Measurements from ENCODE around the gene OAS3. TPM values are rescaled to one million over a fixed set of nuclear protein-coding genes. Genes with fewer than 3 reads are reported as not detected.

The OAS3 gene
- total RNA-seq, 1 experiment from 2014 or later, result 25.5 TPM

GRCh38 chr12:112906712-112907414, 31.4 kb upstream of the OAS3 start, which contains the start of gene OAS1:
TSS of gene OAS1 (plus strand) at chr12:112906962. CDS start at chr12:112907040, 78 bp downstream.
- peak within 1 kb of the TSS; percentile 63 for H3K4me3 ChIP-seq (ENCODE audit: low read length)
- TSS peak; percentile 79 for BruUV-seq (replicated peaks)
- H3K9ac ChIP-seq (ENCODE audit: low read length), result peak within 1 kb of the TSS; percentile 41
- H3F3A ChIP-seq (ENCODE audit: low read length, unreplicated experiment), result no peaks in the 10 kb centered on the region
- peaks cover 49% of the 10 kb centered on the region for H3K4me1 ChIP-seq (ENCODE audit: insufficient read depth, low read length)
- DNase-seq (peak; percentile 70), ATAC-seq (peak; percentile 76)
- TF ChIP-seq EZH2 (IDR thresholded peaks at IDR 0.05; ENCODE audit: low read length, unreplicated experiment) (no peak), EZH2phosphoT487 (IDR thresholded peaks at IDR 0.05; ENCODE audit: borderline replicate concordance, low read length) (no peak), CTCF (conservative IDR thresholded peaks at IDR 0.05; ENCODE audit: low read depth, low read length) (no peak)
- H3K27ac ChIP-seq (ENCODE audit: low read length), result peak within 1 kb of the TSS; percentile 58
- no peaks in the 10 kb centered on the region for H3K36me3 ChIP-seq (ENCODE audit: low read depth, low read length)
- H4K20me1 ChIP-seq (ENCODE audit: low read length), result no peaks in the 10 kb centered on the region
- intact Hi-C loops (cut with micrococcal nuclease), result loop anchor here (1.0 kb wide), 1 partner anchor 31 kb away; the partner anchor contains the start of gene OAS3
- peak within 1 kb of the TSS; percentile 90 for H2AFZ ChIP-seq (ENCODE audit: low read length)
- H3K27me3 ChIP-seq (ENCODE audit: low read length), result no peaks in the 10 kb centered on the region
- H3K79me2 ChIP-seq (ENCODE audit: low read length), result no peaks in the 10 kb centered on the region
- H3K9me2 ChIP-seq (replicated peaks; ENCODE audit: low read length), result no peaks in the 10 kb centered on the region
- ChIA-PET CTCF (interaction anchor here (1.0 kb wide), 1 partner anchor 86 kb away, joined by 3 read pairs; no protein-coding TSS in a partner anchor), POLR2A (ENCODE audit: unreplicated experiment) (interaction anchor here (0.7 kb wide), 1 partner anchor 121 kb away, joined by 3 read pairs; no protein-coding TSS in a partner anchor)
- peak within 1 kb of the TSS; percentile 86 for H3K4me2 ChIP-seq (ENCODE audit: low read length)
- H3K9me3 ChIP-seq (ENCODE audit: low read length), result no peaks in the 10 kb centered on the region

- H3K4me3 ChIP-seq (ENCODE audit: low read length), result peak overlapping the region; percentile 63
- intact Hi-C loops (cut with micrococcal nuclease), result no loop called here
Measured at GRCh38 chr12:112907415-112908157, 30.7 kb upstream of the OAS3 start.

More at GRCh38 chr12:112907415-112908157, 30.7 kb upstream of the OAS3 start:
- ATAC-seq (no peak), DNase-seq (no peak)
- Histone ChIP-seq H3K4me2 (ENCODE audit: low read length) (peak overlapping the region; percentile 86), H3F3A (ENCODE audit: low read length, unreplicated experiment) (no peaks in the 10 kb centered on the region), H4K20me1 (ENCODE audit: low read length) (no peaks in the 10 kb centered on the region), H3K9me3 (ENCODE audit: low read length) (peaks cover 1% of the 10 kb centered on the region; the same call in 1 of the 2 replicates), H3K9ac (ENCODE audit: low read length) (peak overlapping the region; percentile 41; the same call in 1 of the 2 replicates), H3K36me3 (ENCODE audit: low read depth, low read length) (no peaks in the 10 kb centered on the region), H3K79me2 (ENCODE audit: low read length) (no peaks in the 10 kb centered on the region), H3K9me2 (replicated peaks; ENCODE audit: low read length) (no peaks in the 10 kb centered on the region), H3K27ac (ENCODE audit: low read length) (peak overlapping the region; percentile 58; the same call in 1 of the 2 replicates), H3K4me1 (ENCODE audit: insufficient read depth, low read length) (peaks cover 45% of the 10 kb centered on the region), H2AFZ (ENCODE audit: low read length) (peak overlapping the region; percentile 90), H3K27me3 (ENCODE audit: low read length) (no peaks in the 10 kb centered on the region)
- CTCF ChIA-PET, result no interaction called here
- no TSS peak for BruUV-seq (replicated peaks)
- POLR2A ChIA-PET (ENCODE audit: unreplicated experiment), result no interaction called here
- TF ChIP-seq EZH2phosphoT487 (IDR thresholded peaks at IDR 0.05; ENCODE audit: borderline replicate concordance, low read length) (no peak), CTCF (conservative IDR thresholded peaks at IDR 0.05; ENCODE audit: low read depth, low read length) (no peak), EZH2 (IDR thresholded peaks at IDR 0.05; ENCODE audit: low read length, unreplicated experiment) (no peak)
